ENCODE measurements around the gene C19orf18.

DNA sequence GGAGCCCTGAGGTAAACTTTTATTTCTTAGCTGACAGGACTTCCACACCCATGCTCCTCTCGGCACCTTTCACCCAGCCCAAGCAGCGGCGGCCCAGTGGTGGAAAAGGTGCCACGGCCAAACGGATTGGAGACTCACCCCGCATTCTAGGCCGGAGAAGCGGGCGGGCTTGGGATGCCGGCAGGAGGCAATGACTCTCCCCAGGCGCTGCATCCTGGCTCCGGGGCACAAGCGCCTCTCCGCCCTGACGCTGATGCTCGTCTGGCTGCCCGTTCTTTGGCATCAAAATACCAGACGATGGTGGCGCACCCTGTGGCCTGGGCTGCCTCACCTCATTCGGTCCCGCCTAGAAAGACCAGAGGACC is 34.9 kb upstream of the C19orf18 start:
- TF ChIP-seq, protein P1, sequence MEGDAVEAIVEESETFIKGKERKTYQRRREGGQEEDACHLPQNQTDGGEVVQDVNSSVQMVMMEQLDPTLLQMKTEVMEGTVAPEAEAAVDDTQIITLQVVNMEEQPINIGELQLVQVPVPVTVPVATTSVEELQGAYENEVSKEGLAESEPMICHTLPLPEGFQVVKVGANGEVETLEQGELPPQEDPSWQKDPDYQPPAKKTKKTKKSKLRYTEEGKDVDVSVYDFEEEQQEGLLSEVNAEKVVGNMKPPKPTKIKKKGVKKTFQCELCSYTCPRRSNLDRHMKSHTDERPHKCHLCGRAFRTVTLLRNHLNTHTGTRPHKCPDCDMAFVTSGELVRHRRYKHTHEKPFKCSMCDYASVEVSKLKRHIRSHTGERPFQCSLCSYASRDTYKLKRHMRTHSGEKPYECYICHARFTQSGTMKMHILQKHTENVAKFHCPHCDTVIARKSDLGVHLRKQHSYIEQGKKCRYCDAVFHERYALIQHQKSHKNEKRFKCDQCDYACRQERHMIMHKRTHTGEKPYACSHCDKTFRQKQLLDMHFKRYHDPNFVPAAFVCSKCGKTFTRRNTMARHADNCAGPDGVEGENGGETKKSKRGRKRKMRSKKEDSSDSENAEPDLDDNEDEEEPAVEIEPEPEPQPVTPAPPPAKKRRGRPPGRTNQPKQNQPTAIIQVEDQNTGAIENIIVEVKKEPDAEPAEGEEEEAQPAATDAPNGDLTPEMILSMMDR (IDR thresholded peaks at IDR 0.05): no peak
- no peak for TF ChIP-seq POLR2A (IDR thresholded peaks at IDR 0.05)
